Subcutaneous adipose tissue (tissue), 4 donors: ENCODE measurements around the gene CYTH2. TPM values are rescaled to one million over a fixed set of nuclear protein-coding genes. Genes with fewer than 3 reads are reported as not detected.

Source experiments
- CTCF ChIP-seq: fragments of 450-650 bp; IDR thresholded peaks from one replicate; pipeline ENCODE4 v1.5.1; 2016; ENCODE audit warnings: low read depth, mild to moderate bottlenecking, control low read depth, antibody characterized with exemption, moderate library complexity
- total RNA-seq, 4 donors: library from RNA; depleted of rRNA; stranded (reverse); fragments of >200 nt; gene quantifications; one replicate each; pipeline ENCODE4 v1.1.0, GENCODE V29; 2016

CYTH2 gene
- total RNA-seq, 4 donors from 2014 or later, result 15.8 to 64.0 (median 31.5) TPM

DNA sequence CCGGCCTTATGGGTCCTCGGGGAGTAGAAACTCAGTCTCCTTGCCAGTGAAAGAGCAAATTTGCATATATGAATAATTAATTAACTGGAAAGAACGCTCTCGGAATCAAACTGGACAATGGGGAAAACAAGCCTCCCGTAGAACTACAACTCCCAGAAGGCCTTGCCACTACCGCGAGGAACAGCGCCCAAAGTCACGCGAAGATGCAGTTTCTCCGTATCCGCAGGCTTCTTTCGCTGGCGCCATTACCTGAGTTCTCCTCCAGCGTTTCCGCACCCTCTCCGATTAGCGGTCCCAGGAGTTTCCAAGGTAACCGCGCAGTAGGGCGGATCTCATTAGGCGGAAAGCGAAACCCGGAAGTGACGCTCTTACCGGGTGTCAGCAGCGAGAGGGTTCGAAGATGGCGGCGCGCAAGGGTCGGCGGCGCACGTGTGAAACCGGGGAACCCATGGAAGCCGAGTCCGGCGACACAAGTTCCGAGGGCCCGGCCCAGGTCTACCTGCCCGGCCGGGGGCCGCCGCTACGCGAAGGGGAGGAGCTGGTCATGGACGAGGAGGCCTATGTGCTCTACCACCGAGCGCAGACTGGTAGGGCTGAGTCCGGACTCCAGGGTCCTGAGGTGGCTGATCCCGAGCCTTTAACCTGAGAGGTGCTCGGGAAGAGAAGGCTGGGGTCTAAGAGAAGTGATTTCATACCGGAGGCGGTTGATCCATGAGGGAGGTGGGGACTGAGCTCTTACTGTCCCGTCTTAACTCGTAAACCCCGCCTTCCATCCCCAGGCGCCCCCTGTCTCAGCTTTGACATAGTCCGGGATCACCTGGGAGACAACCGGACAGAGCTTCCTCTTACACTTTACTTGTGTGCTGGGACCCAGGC is 23.3 kb upstream of the CYTH2 start, which contains the start of gene GRWD1:
Gene GRWD1 (plus strand): TSS at position 378 of the 876 bp plus-strand sequence. CDS start 23 bp downstream, at position 401.
- no peak for TF ChIP-seq CTCF

DNA sequence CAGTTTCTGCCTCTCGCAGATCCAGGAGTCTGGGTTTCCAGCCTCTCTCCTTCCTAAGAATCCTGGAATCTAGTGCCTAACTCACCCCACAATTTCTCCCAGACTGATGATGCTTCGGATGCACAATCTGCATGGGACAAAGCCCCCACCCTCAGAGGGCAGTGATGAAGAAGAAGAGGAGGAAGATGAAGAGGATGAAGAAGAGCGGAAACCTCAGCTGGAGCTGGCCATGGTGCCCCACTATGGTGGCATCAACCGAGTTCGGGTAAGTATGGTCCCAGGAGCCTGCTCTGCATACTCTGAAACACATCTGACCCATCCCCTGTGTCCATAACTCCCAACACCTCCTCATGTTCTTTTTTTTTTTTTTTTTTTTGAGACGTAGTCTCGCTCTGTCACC is 22.6 kb upstream of the CYTH2 start:
- no peak for TF ChIP-seq CTCF

- TF ChIP-seq CTCF, result no peak
These were observed 20.6 kb upstream of the CYTH2 start for GRCh38 chr19:48448563-48448962.

GRCh38 chr19:48450441-48450840 is 18.7 kb upstream of the CYTH2 start:
- no peak for TF ChIP-seq CTCF

- TF ChIP-seq CTCF, result no peak
These were observed 18.3 kb upstream of the CYTH2 start for GRCh38 chr19:48450863-48451262.

GRCh38 chr19:48451624-48452023 is 17.5 kb upstream of the CYTH2 start:
- no peak for TF ChIP-seq CTCF

- no peak for TF ChIP-seq CTCF
These were observed 16.6 kb upstream of the CYTH2 start for GRCh38 chr19:48452289-48453190.
